ENCODE measurements around the gene RCAN3. TPM values are rescaled to one million over a fixed set of nuclear protein-coding genes. Genes with fewer than 3 reads are reported as not detected.

RCAN3 gene
- total RNA-seq, 1 experiment from 2014 or later = 10.2 TPM

- TF ChIP-seq CTCF (IDR thresholded peaks at IDR 0.05; ENCODE audit: insufficient read depth in 1 of 2, low read depth in 1 of 2, low read length in 1 of 2, severe bottlenecking in 1 of 2, unreplicated experiment in 1 of 2) = no peak
- intact Hi-C loops (cut with micrococcal nuclease; ENCODE audit: unreplicated experiment) = loop anchor here (10.0 kb wide), 1 partner anchor 83 kb away; no protein-coding TSS in a partner anchor
- Histone ChIP-seq H3K27me3 (replicated peaks; ENCODE audit: control insufficient read depth, insufficient read depth, low read length) (no peaks in the 10 kb centered on the region), H3K4me1 (peaks cover 14% of the 10 kb centered on the region; the same call in 1 of the 2 replicates), H3K36me3 (ENCODE audit: control insufficient read depth, insufficient read depth, low read length) (no peaks in the 10 kb centered on the region), H3K4me3 (ENCODE audit: low read depth, low read length) (no peak overlapping the region), H3K9me3 (no peaks in the 10 kb centered on the region)
- POLR2A ChIA-PET = no interaction called here
- Mint-ChIP-seq H3K9me3 (ENCODE audit: unreplicated experiment) (no peaks in the 10 kb centered on the region), H3K4me3 (ENCODE audit: unreplicated experiment) (no peak overlapping the region), H3K4me1 (ENCODE audit: low read depth, unreplicated experiment) (peaks cover 12% of the 10 kb centered on the region), H3K27ac (ENCODE audit: unreplicated experiment) (peak overlapping the region; percentile 81), H3K27me3 (ENCODE audit: insufficient read depth, unreplicated experiment) (no peaks in the 10 kb centered on the region), H3K36me3 (ENCODE audit: insufficient read depth, unreplicated experiment) (peaks cover 7% of the 10 kb centered on the region)
- CTCF ChIA-PET = no interaction called here
- no TSS peak for BruUV-seq (replicated peaks)
- DNase-seq = no peak
These were observed 48.8 kb downstream of the RCAN3 start for GRCh38 chr1:24551290-24551959.

GRCh38 chr1:24551960-24552571, 49.4 kb downstream of the RCAN3 start:
- H3K27ac Mint-ChIP-seq (ENCODE audit: unreplicated experiment) = peak overlapping the region; percentile 81
- H3K36me3 ChIP-seq (ENCODE audit: control insufficient read depth, insufficient read depth, low read length) = no peaks in the 10 kb centered on the region

GRCh38 chr1:24553931-24554330, 51.3 kb downstream of the RCAN3 start:
- intact Hi-C loops (cut with micrococcal nuclease; ENCODE audit: unreplicated experiment) = loop anchor here (10.0 kb wide), 1 partner anchor 81 kb away; no protein-coding TSS in a partner anchor
- TF ChIP-seq CTCF (IDR thresholded peaks at IDR 0.05; ENCODE audit: insufficient read depth in 1 of 2, low read depth in 1 of 2, low read length in 1 of 2, severe bottlenecking in 1 of 2, unreplicated experiment in 1 of 2) = no peak
- H3K36me3 Mint-ChIP-seq (ENCODE audit: insufficient read depth, unreplicated experiment) = peaks cover 7% of the 10 kb centered on the region
- CTCF ChIA-PET = no interaction called here
- H3K9me3 Mint-ChIP-seq (ENCODE audit: unreplicated experiment) = no peaks in the 10 kb centered on the region
- Histone ChIP-seq H3K27me3 (replicated peaks; ENCODE audit: control insufficient read depth, insufficient read depth, low read length) (no peaks in the 10 kb centered on the region), H3K4me1 (peaks cover 14% of the 10 kb centered on the region; the same call in 1 of the 2 replicates), H3K4me3 (ENCODE audit: low read depth, low read length) (no peak overlapping the region), H3K36me3 (ENCODE audit: control insufficient read depth, insufficient read depth, low read length) (no peaks in the 10 kb centered on the region), H3K9me3 (no peaks in the 10 kb centered on the region)
- H3K4me1 Mint-ChIP-seq (ENCODE audit: low read depth, unreplicated experiment) = peaks cover 12% of the 10 kb centered on the region
- H3K27me3 Mint-ChIP-seq (ENCODE audit: insufficient read depth, unreplicated experiment) = no peaks in the 10 kb centered on the region
- no peak overlapping the region for H3K27ac Mint-ChIP-seq (ENCODE audit: unreplicated experiment)
- no peak for DNase-seq
- H3K4me3 Mint-ChIP-seq (ENCODE audit: unreplicated experiment) = no peak overlapping the region
- BruUV-seq (replicated peaks) = no TSS peak
- POLR2A ChIA-PET = no interaction called here

More at GRCh38 chr1:24551960-24552571, 49.4 kb downstream of the RCAN3 start:
- DNase-seq = peak; percentile 62 to 70
- Mint-ChIP-seq H3K27me3 (ENCODE audit: insufficient read depth, unreplicated experiment) (no peaks in the 10 kb centered on the region), H3K4me1 (ENCODE audit: low read depth, unreplicated experiment) (peaks cover 12% of the 10 kb centered on the region), H3K36me3 (ENCODE audit: insufficient read depth, unreplicated experiment) (peaks cover 7% of the 10 kb centered on the region), H3K4me3 (ENCODE audit: unreplicated experiment) (peak overlapping the region; percentile 11), H3K9me3 (ENCODE audit: unreplicated experiment) (no peaks in the 10 kb centered on the region)
- Histone ChIP-seq H3K4me1 (peaks cover 14% of the 10 kb centered on the region; the same call in 1 of the 2 replicates), H3K4me3 (ENCODE audit: low read depth, low read length) (no peak overlapping the region), H3K9me3 (no peaks in the 10 kb centered on the region), H3K27me3 (replicated peaks; ENCODE audit: control insufficient read depth, insufficient read depth, low read length) (no peaks in the 10 kb centered on the region)
- CTCF ChIA-PET = no interaction called here
- POLR2A ChIA-PET = no interaction called here
- TF ChIP-seq CTCF (IDR thresholded peaks at IDR 0.05; ENCODE audit: insufficient read depth in 1 of 2, low read depth in 1 of 2, low read length in 1 of 2, severe bottlenecking in 1 of 2, unreplicated experiment in 1 of 2) = no peak
- intact Hi-C loops (cut with micrococcal nuclease; ENCODE audit: unreplicated experiment) = loop anchor here (10.0 kb wide), 1 partner anchor 83 kb away; no protein-coding TSS in a partner anchor
- BruUV-seq (replicated peaks) = no TSS peak

Measured in Caco-2 (cell line).